HCT116 (cell line): Measurements from ENCODE around the gene ZNF148. TPM values are rescaled to one million over a fixed set of nuclear protein-coding genes. Genes with fewer than 3 reads are reported as not detected.

Source experiments
- ATAC-seq: fragments of 200-7000 bp; cut with Tn5 transposase; 2 replicates; pipeline ENCODE4 v1.9.1; 2020; ENCODE audit warnings: mild to moderate bottlenecking, moderate library complexity
- BruUV-seq: library from RNA; stranded (reverse); fragments of 400-500 nt; replicated peaks from 2 replicates; lab custom pipeline; 2021; lab: Mats Ljungman, UMichigan
- CTCF ChIA-PET: fragments of 300-600 bp; sonication (Branson Sonifier 250); formaldehyde crosslinking; loops from one replicate; lab custom pipeline; 2021; ENCODE audit warnings: antibody characterized with exemption; lab: Charles Lee
- POLR2A ChIA-PET: fragments of 300-600, 350-600 bp; sonication (Branson Sonifier 250); formaldehyde crosslinking; loops from one replicate; lab custom pipeline; 2021; ENCODE audit warnings: antibody characterized with exemption; lab: Charles Lee
- RAD21 ChIA-PET, 2 experiments: fragments of 300-600 bp; sonication (Branson Sonifier 250); formaldehyde crosslinking; loops; one replicate each; lab custom pipeline; 2023; ENCODE audit warnings: low total read pairs in 2 of 2; ENCODE audit not compliant: uncharacterized antibody in 2 of 2, unreplicated experiment in 2 of 2, low non-redundant PET in 1 of 2; lab: Charles Lee
- DNase-seq: peaks from one replicate; pipeline ENCODE4 v3.0.0-alpha.2; 2010; ENCODE audit warnings: low read depth, low spot score
- H2AFZ ChIP-seq: fragments of 200-600 bp; shearing (Covaris generic), sonication (generic); 2 replicates; pipeline ENCODE4 v1.6.1; 2017; ENCODE audit warnings: low read depth, mixed run types, mixed read lengths, antibody characterized with exemption, low read length; ENCODE audit not compliant: poor library complexity, severe bottlenecking
- H3K27ac ChIP-seq: 2 replicates; pipeline ENCODE4 v1.5.1; 2012; ENCODE audit warnings: low read depth, low read length
- H3K27me3 ChIP-seq: fragments of 200-600 bp; sonication (generic); 2 replicates; pipeline ENCODE4 v1.6.1; 2016; ENCODE audit warnings: mixed run types, low read length, mixed read lengths; ENCODE audit not compliant: insufficient read depth
- H3K36me3 ChIP-seq, 2 experiments: fragments of 200-500 bp in 1 of 2; fragments of 200-600 bp in 1 of 2; sonication (Bioruptor generic) in 1 of 2; sonication (generic) in 1 of 2; 2 replicates each; pipeline versions ENCODE4 v1.5.1 to v1.6.1; 2014 to 2016; ENCODE audit warnings: low read length in 2 of 2, inconsistent platforms in 1 of 2, mixed read lengths in 1 of 2, mixed run types in 1 of 2; ENCODE audit not compliant: insufficient read depth in 2 of 2, control insufficient read depth in 1 of 2
- H3K4me1 ChIP-seq, 2 experiments: fragments of 200-600 bp in 1 of 2; sonication (generic) in 1 of 2; 2 replicates each; pipeline versions ENCODE4 v1.5.1 to v1.6.1; 2012 to 2017; ENCODE audit warnings: low read length in 2 of 2, inconsistent platforms in 1 of 2, mild to moderate bottlenecking in 1 of 2, mixed read lengths in 1 of 2, mixed run types in 1 of 2, moderate library complexity in 1 of 2; ENCODE audit not compliant: insufficient read depth in 2 of 2, control insufficient read depth in 1 of 2
- H3K4me2 ChIP-seq: fragments of 200-600 bp; sonication (generic); 2 replicates; pipeline ENCODE4 v1.6.1; 2017; ENCODE audit warnings: mixed run types, low read length, mixed read lengths
- H3K4me3 ChIP-seq, 2 experiments: fragments of 200-600 bp in 1 of 2; sonication (generic) in 1 of 2; replicated peaks in 1 of 2; 2 replicates each; pipeline ENCODE4 v1.5.1; 2011 to 2016; ENCODE audit warnings: low read length in 2 of 2, control low read depth in 1 of 2, low read depth in 1 of 2, mild to moderate bottlenecking in 1 of 2, mixed read lengths in 1 of 2, mixed run types in 1 of 2
- H3K79me2 ChIP-seq: fragments of 200-600 bp; sonication (generic); 2 replicates; pipeline ENCODE4 v1.6.1; 2017; ENCODE audit warnings: mild to moderate bottlenecking, mixed run types, low read length, moderate library complexity, mixed read lengths; ENCODE audit not compliant: insufficient read depth
- H3K9ac ChIP-seq: fragments of 200-600 bp; sonication (generic); 2 replicates; pipeline ENCODE4 v1.6.1; 2016; ENCODE audit warnings: low read length, mixed read lengths
- H3K9me2 ChIP-seq: fragments of 200-600 bp; sonication (generic), shearing (Covaris generic); 2 replicates; pipeline ENCODE4 v1.6.1; 2017; ENCODE audit warnings: mixed run types, mild to moderate bottlenecking, moderate library complexity; ENCODE audit not compliant: insufficient read depth
- H3K9me3 ChIP-seq, 2 experiments: fragments of 200-500 bp in 1 of 2; fragments of 200-600 bp in 1 of 2; sonication (Bioruptor generic) in 1 of 2; sonication (generic) in 1 of 2; 2 replicates each; pipeline ENCODE4 v1.6.1; 2014 to 2017; ENCODE audit warnings: low read length in 2 of 2, mixed read lengths in 2 of 2, inconsistent platforms in 1 of 2, low read depth in 1 of 2, mild to moderate bottlenecking in 1 of 2, mixed run types in 1 of 2, moderate library complexity in 1 of 2; ENCODE audit not compliant: control insufficient read depth in 1 of 2, insufficient read depth in 1 of 2
- H4K20me1 ChIP-seq: fragments of 200-600 bp; sonication (generic), shearing (Covaris generic); 2 replicates; pipeline ENCODE4 v1.6.1; 2017; ENCODE audit warnings: mixed run types, mild to moderate bottlenecking, moderate library complexity; ENCODE audit not compliant: insufficient read depth
- ATF3 ChIP-seq: IDR thresholded peaks from 2 replicates; pipeline ENCODE4 v1.6.1; 2012
- CTCF ChIP-seq, 3 experiments: fragments of 200-600 bp in 1 of 3; sonication (generic) in 1 of 3; IDR thresholded peaks in 2 of 3; conservative IDR thresholded peaks in 1 of 3; 2 replicates each; pipeline ENCODE4 v1.5.1; 2012 to 2017; ENCODE audit warnings: low read depth in 2 of 3, low read length in 2 of 3, antibody characterized with exemption in 1 of 3, borderline replicate concordance in 1 of 3, control low read depth in 1 of 3, mild to moderate bottlenecking in 1 of 3, mixed read lengths in 1 of 3, mixed run types in 1 of 3, moderate library complexity in 1 of 3; ENCODE audit not compliant: insufficient read depth in 1 of 3
- EGR1 ChIP-seq: IDR thresholded peaks from 2 replicates; pipeline ENCODE4 v1.6.1; 2012; ENCODE audit warnings: low read depth
- ELF1 ChIP-seq: IDR thresholded peaks from 2 replicates; pipeline ENCODE4 v1.6.1; 2012; ENCODE audit warnings: low read depth, borderline replicate concordance
- EZH2 ChIP-seq: fragments of 200-600 bp; sonication (generic); IDR thresholded peaks from 2 replicates; pipeline ENCODE4 v1.6.1; 2017; ENCODE audit warnings: antibody characterized with exemption, mixed run types
- FOSL1 ChIP-seq: IDR thresholded peaks from 2 replicates; pipeline ENCODE4 v1.6.1; 2012; ENCODE audit warnings: low read depth
- JUND ChIP-seq: IDR thresholded peaks from 2 replicates; pipeline ENCODE4 v1.6.1; 2012
- MAX ChIP-seq: IDR thresholded peaks from 2 replicates; pipeline ENCODE4 v1.6.1; 2012
- POLR2AphosphoS5 ChIP-seq: IDR thresholded peaks from 2 replicates; pipeline ENCODE4 v1.6.1; 2011; ENCODE audit warnings: mild to moderate bottlenecking, low read depth, low read length, moderate library complexity
- SIN3A ChIP-seq: IDR thresholded peaks from 2 replicates; pipeline ENCODE4 v1.6.1; 2012; ENCODE audit warnings: low read depth
- SP1 ChIP-seq: IDR thresholded peaks from 2 replicates; pipeline ENCODE4 v1.6.1; 2012; ENCODE audit warnings: low read depth
- SRF ChIP-seq: IDR thresholded peaks from 2 replicates; pipeline ENCODE4 v1.6.1; 2012; ENCODE audit warnings: low read depth
- TCF7L2 ChIP-seq: IDR thresholded peaks from 2 replicates; pipeline ENCODE4 v1.7.0; 2011; ENCODE audit warnings: borderline replicate concordance, inconsistent platforms; ENCODE audit not compliant: insufficient read depth, insufficient read length; ENCODE audit errors: extremely low read depth
- ZFX ChIP-seq: fragments of 450-650 bp; IDR thresholded peaks from 2 replicates; pipeline ENCODE4 v1.6.1; 2017
- ZNF274 ChIP-seq: fragments of 200-500 bp; sonication (Bioruptor generic); IDR thresholded peaks from 2 replicates; pipeline ENCODE4 v1.6.1; 2014; ENCODE audit warnings: mild to moderate bottlenecking, low read depth, low read length, inconsistent platforms
- intact Hi-C: fragments of 100-400 bp; cut with micrococcal nuclease; formaldehyde crosslinking; loops from 2 replicates; pipeline ENCODE4 v1.10.0; 2022
- total RNA-seq: library from RNA; stranded (reverse); gene quantifications from one replicate; pipeline ENCODE4 v1.2.1, GENCODE V29; 2021; ENCODE audit not compliant: unreplicated experiment

Gene ZNF148
- total RNA-seq, 1 experiment from 2014 or later, result 35.0 TPM

DNA sequence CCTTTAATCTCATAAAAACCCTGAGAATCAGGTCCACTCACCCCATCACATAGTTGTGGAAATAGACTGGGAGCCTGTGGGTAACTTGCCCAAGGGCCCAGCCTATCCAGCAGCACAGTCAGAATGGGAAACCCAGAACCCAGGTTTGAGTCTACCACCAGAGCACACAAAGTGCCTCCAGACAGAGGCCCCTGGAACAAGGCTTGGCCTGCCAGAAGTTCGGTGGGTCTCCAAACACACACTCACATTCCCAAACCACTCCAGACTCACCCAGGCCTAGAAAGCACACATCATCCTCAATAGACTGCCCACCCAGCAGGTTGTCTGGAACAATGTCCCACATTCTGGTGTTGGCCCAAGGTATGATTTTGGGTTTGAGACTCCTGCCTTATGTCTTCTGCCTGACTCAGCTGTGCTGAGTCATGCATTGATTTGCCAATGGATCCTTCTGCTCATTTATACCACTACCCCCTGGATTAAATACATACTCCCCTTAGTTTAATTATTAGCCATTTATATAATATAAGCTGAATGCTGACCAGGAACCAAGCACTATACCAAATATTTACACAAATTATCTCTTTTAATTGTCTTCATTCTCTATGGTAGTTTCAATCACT, 167.1 kb downstream of the ZNF148 start:
- H3K27ac ChIP-seq, result no peak overlapping the region
- no peak overlapping the region for H3K4me3 ChIP-seq
- DNase-seq (no peak), ATAC-seq (no peak)
- H3K9me2 ChIP-seq, result no peaks in the 10 kb centered on the region
- no peaks in the 10 kb centered on the region for H4K20me1 ChIP-seq
- peaks cover 0 to 3% of the 10 kb centered on the region in 2 experiments; a peak in 1 of 4 replicates for H3K36me3 ChIP-seq
- H3K27me3 ChIP-seq, result no peaks in the 10 kb centered on the region
- no TSS peak for BruUV-seq
- RAD21 ChIA-PET, result no interaction called here
- no peak overlapping the region for H3K9ac ChIP-seq
- intact Hi-C loops, result no loop called here
- no peak overlapping the region for H2AFZ ChIP-seq
- peaks cover 25% of the 10 kb centered on the region; the same call in 1 of the 2 replicates for H3K79me2 ChIP-seq
- H3K4me2 ChIP-seq, result no peak overlapping the region
- no peak for TF ChIP-seq SP1
- TF ChIP-seq ELF1, result no peak
- peak; percentile 7; the same call in 1 of the 2 replicates for TF ChIP-seq FOSL1
- TF ChIP-seq SIN3A, result no peak
- TF ChIP-seq MAX, result no peak
- CTCF ChIA-PET, result no interaction called here
- H3K4me1 ChIP-seq, result peaks cover 6 to 33% of the 10 kb centered on the region in 2 experiments; a peak in 3 of 4 replicates
- POLR2A ChIA-PET, result no interaction called here
- no peaks in the 10 kb centered on the region for H3K9me3 ChIP-seq

GRCh38 chr3:125207507-125207906, 167.6 kb downstream of the ZNF148 start:
- Histone ChIP-seq H3K9ac (no peak overlapping the region), H3K9me3 (no peaks in the 10 kb centered on the region), H3K27ac (no peak overlapping the region), H4K20me1 (no peaks in the 10 kb centered on the region), H2AFZ (no peak overlapping the region), H3K9me2 (no peaks in the 10 kb centered on the region), H3K27me3 (no peaks in the 10 kb centered on the region), H3K79me2 (peaks cover 26% of the 10 kb centered on the region), H3K4me3 (no peak overlapping the region), H3K4me1 (peaks cover 3 to 28% of the 10 kb centered on the region in 2 experiments; a peak in 2 of 4 replicates), H3K36me3 (peaks cover 0 to 3% of the 10 kb centered on the region in 2 experiments; a peak in 1 of 4 replicates), H3K4me2 (no peak overlapping the region)
- ChIA-PET RAD21 (no interaction called here), CTCF (no interaction called here), POLR2A (no interaction called here)
- BruUV-seq, result no TSS peak
- ATAC-seq, result no peak
- intact Hi-C loops, result no loop called here
- TF ChIP-seq TCF7L2 (no peak), SRF (no peak), CTCF (IDR thresholded peaks at IDR 0.05 in 2 of 3, conservative IDR thresholded peaks at IDR 0.05 in 1 of 3; ENCODE audit: borderline replicate concordance in 1 of 3, insufficient read depth in 1 of 3, low read depth in 2 of 3, low read length in 2 of 3) (no peak), EZH2 (no peak), SIN3A (no peak), POLR2AphosphoS5 (no peak), ELF1 (no peak), ZFX (no peak), ZNF274 (no peak), JUND (no peak), EGR1 (no peak), ATF3 (no peak)
- DNase-seq, result no peak
